ENCODE measurements around the gene TRIO. TPM values are rescaled to one million over a fixed set of nuclear protein-coding genes. Genes with fewer than 3 reads are reported as not detected.

The TRIO gene
- total RNA-seq, 1 donor, result 211 TPM

DNA sequence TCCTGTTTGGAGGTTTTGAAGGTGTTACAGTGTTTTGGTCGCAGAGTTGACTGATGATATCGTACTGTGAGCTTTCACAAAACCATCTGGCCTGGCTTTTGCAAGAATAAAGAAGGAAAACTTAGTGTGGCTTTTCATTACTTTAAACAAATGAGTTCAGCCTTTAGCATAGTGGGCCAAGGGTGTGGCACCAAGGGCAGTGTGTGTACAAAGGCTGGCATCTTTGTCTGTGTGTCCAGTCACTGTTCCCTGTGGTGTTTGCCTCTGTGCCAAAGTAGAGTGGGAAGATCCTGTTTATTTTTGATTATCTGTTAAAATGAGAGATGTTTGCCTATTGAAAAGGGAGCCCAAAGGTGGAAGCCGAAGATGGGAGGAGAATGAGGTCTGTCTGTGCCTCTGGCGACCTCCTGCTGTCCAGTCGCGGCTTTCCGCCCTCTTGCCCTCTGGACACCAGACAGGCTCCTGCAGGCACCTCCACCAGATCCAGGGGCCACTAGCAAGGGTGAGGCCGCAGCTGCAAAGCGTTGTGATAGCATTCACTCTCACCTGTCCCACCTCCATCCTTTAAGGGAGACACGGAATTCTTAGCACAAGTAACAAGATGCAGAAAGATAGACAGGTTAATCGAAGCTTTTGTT lies 113.7 kb downstream of the TRIO start:
- H3K4me3 ChIP-seq (ENCODE audit: low read depth, low read length), result no peak overlapping the region
- DNase-seq (ENCODE audit: low read depth), result no peak
- TF ChIP-seq, protein P1, sequence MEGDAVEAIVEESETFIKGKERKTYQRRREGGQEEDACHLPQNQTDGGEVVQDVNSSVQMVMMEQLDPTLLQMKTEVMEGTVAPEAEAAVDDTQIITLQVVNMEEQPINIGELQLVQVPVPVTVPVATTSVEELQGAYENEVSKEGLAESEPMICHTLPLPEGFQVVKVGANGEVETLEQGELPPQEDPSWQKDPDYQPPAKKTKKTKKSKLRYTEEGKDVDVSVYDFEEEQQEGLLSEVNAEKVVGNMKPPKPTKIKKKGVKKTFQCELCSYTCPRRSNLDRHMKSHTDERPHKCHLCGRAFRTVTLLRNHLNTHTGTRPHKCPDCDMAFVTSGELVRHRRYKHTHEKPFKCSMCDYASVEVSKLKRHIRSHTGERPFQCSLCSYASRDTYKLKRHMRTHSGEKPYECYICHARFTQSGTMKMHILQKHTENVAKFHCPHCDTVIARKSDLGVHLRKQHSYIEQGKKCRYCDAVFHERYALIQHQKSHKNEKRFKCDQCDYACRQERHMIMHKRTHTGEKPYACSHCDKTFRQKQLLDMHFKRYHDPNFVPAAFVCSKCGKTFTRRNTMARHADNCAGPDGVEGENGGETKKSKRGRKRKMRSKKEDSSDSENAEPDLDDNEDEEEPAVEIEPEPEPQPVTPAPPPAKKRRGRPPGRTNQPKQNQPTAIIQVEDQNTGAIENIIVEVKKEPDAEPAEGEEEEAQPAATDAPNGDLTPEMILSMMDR (IDR thresholded peaks at IDR 0.05; ENCODE audit: insufficient read depth, low read length), result no peak

DNA sequence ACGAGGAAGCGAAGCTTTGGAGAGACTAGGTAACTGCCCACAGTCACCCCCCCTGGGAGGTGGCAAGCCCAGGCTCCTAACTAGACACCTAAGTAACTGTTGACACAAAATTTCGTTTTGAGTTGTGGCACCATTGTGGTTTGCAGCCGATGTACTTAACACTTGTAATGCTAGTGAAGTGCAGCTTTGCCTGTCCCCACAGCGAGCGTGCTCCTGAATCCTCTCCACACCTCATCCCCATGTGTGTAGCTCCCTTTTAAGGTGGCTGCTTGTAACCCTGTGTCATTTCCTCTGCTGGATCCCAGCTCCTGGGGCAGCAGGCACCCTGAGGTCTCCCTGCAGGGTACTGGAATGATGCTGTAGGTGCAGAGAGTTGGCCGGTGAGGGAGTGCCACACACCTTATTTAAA lies 114.9 kb downstream of the TRIO start:
- TF ChIP-seq, protein P1 (IDR thresholded peaks at IDR 0.05; ENCODE audit: insufficient read depth, low read length), result no peak
- DNase-seq (ENCODE audit: low read depth), result no peak
- H3K4me3 ChIP-seq (ENCODE audit: low read depth, low read length), result no peak overlapping the region

DNA sequence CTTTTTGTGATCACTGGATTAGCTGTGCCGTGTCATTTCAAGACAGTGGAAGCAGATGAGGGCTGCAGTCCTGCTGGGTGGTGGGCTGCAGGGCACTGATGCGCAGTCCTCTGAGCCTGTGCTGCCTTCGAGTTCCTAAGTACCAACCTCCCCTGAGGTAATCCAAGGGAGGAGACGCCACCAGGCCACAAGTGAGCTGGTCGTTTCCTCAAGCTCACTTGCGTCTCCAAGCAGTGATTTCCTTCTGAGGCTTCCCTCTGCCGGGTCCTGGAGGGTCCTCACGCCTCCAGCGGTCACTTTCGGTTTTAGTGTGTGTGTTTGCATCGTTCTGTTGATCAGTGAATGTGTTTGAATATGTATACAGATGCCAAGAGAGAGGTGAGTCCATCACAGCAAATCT lies 115.7 kb downstream of the TRIO start:
- DNase-seq (ENCODE audit: low read depth), result no peak
- TF ChIP-seq, protein P1 (IDR thresholded peaks at IDR 0.05; ENCODE audit: insufficient read depth, low read length), result no peak
- no peak overlapping the region for H3K4me3 ChIP-seq (ENCODE audit: low read depth, low read length)

DNA sequence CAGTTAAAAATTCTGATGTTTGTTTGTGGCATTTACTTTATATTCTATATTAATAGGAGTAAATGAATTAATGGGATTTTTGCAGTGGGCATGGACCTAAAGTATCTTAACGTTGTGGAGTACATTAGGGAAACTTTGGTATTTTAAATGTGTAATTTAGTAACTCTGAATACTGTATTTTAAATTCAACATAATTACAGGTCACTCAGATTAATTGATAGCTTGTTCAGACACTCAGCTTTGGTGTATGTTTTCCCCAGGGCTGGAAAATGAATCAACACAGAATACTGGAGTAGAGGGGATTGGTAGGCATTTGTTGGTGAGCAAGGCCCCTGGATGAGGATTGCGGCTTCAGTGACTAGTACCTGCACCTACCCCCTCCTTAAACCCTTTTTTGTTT lies 117.5 kb downstream of the TRIO start:
- no peak overlapping the region for H3K4me3 ChIP-seq (ENCODE audit: low read depth, low read length)
- TF ChIP-seq, protein P1 (IDR thresholded peaks at IDR 0.05; ENCODE audit: insufficient read depth, low read length), result no peak
- DNase-seq (ENCODE audit: low read depth), result no peak

DNA sequence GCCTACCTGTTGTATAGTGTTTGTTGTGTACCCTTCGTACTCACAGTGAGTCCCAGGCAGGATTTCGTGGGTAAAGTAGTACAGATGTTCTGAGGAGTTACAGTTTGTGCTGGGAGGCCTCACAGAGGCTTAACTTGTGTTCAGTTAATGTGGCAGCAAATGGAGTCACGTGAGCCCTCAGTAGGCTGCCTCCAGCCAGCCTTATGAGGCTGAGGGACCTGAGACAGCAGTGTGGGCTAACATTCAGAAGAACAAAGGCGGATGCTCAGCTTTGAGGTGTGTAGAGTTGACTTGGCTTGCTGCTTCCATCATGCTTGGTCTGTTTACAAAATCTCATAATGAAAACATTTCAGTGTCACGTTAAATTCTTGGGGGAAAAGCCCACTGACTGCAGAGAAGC lies 118.1 kb downstream of the TRIO start:
- TF ChIP-seq, protein P1 (IDR thresholded peaks at IDR 0.05; ENCODE audit: insufficient read depth, low read length), result no peak
- no peak for DNase-seq (ENCODE audit: low read depth)
- no peak overlapping the region for H3K4me3 ChIP-seq (ENCODE audit: low read depth, low read length)

DNA sequence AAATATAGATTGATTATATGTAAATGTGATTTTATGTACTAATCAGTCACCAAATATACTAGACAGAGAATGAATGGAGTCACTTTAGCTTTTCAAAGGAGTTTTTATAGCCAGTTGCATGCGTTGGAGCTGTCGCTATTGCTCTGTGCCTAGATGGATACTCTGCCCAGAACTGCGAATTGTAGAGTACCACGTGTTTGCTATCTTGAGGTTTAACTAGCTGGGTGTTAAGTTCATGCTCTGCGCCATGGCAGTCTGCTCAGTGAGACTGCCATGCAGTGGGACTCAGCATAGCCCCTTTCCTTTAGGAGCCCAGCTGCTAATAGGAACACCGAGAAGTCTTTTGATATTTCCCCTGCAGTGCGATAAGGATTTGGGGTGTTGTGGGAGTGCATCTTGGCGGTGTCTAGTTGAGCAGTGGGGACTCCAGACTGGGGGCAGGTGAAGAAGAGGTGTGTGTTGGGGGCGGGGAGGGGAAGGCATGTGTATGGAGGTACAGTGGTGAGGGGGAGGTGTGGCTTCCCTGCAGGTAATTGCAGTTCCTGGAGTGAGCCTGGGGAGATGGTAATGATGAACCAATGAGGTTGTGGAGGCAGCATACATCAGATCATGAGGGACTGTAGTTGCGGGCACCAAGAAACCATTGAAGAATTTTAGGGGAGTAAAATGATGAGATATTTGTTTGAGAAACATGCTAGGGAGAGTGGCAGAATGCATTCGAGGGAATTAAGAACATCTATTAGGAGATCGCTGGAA lies 118.9 kb downstream of the TRIO start:
- H3K4me3 ChIP-seq (ENCODE audit: low read depth, low read length), result no peak overlapping the region
- TF ChIP-seq, protein P1 (IDR thresholded peaks at IDR 0.05; ENCODE audit: insufficient read depth, low read length), result no peak
- no peak for DNase-seq (ENCODE audit: low read depth)
